Thyroid gland (tissue), 4 donors: Measurements from ENCODE around the gene SARDH. TPM values are rescaled to one million over a fixed set of nuclear protein-coding genes. Genes with fewer than 3 reads are reported as not detected.

ENCODE experiments used
- DNase-seq, 2 donors: peaks; one replicate each; pipeline ENCODE4 v3.0.0-alpha.2; 2019
- H3K27ac ChIP-seq, 3 donors: fragments of 200-600 bp; sonication (generic); 1 replicate in 2 of 3; 2 replicates in 1 of 3; pipeline ENCODE4 v1.5.1; 2016 to 2019; ENCODE audit warnings: mild to moderate bottlenecking in 1 of 3, moderate library complexity in 1 of 3
- H3K27me3 ChIP-seq: fragments of 200-600 bp; sonication (generic); one replicate; pipeline ENCODE4 v1.5.1; 2019
- H3K36me3 ChIP-seq, 2 donors: fragments of 200-600 bp; sonication (generic); one replicate each; pipeline ENCODE4 v1.5.1; 2016 to 2019
- H3K4me1 ChIP-seq, 2 donors: fragments of 200-600 bp; sonication (generic); one replicate each; pipeline ENCODE4 v1.5.1; 2017 to 2019
- H3K4me3 ChIP-seq, 3 donors: fragments of 200-600 bp; sonication (generic); replicated peaks in 1 of 3; 1 replicate in 2 of 3; 2 replicates in 1 of 3; pipeline ENCODE4 v1.5.1; 2016; ENCODE audit warnings: mild to moderate bottlenecking in 1 of 3
- H3K9me3 ChIP-seq: fragments of 200-600 bp; sonication (generic); one replicate; pipeline ENCODE4 v1.5.1; 2017
- POLR2A ChIP-seq, 2 donors: fragments of 450-650 bp; IDR thresholded peaks; one replicate each; pipeline ENCODE4 v1.6.1; 2017; ENCODE audit warnings: antibody characterized with exemption in 2 of 2, mild to moderate bottlenecking in 2 of 2, moderate library complexity in 1 of 2
- WGBS, 2 donors: methylation state at CpG; one replicate each; pipeline ENCODE4 v1.1.5; 2017; 5-methylcytosine and 5-hydroxymethylcytosine counted together
- intact Hi-C: fragments of 100-400 bp; cut with DNase I; formaldehyde crosslinking; loops from one replicate; pipeline ENCODE4 v1.15.1; 2023
- total RNA-seq, 4 donors: library from RNA; depleted of rRNA; stranded (reverse); fragments of >200 nt; gene quantifications; one replicate each; pipeline ENCODE4 v1.2.3, GENCODE V29; 2016
- TF ChIP-seq, protein P1 (sequence below), 6 experiments: fragments of 200-600 bp in 3 of 6; fragments of 450-650 bp in 3 of 6; sonication (generic) in 3 of 6; IDR thresholded peaks; one replicate each; pipeline ENCODE4 v1.5.1; 2016 to 2019; ENCODE audit warnings: antibody characterized with exemption in 6 of 6, mild to moderate bottlenecking in 2 of 6, inconsistent platforms in 1 of 6, moderate library complexity in 1 of 6

Gene SARDH
- total RNA-seq, 4 donors from 2014 or later, result 2.2 to 6.2 (median 3.3) TPM; not detected in 1

DNA sequence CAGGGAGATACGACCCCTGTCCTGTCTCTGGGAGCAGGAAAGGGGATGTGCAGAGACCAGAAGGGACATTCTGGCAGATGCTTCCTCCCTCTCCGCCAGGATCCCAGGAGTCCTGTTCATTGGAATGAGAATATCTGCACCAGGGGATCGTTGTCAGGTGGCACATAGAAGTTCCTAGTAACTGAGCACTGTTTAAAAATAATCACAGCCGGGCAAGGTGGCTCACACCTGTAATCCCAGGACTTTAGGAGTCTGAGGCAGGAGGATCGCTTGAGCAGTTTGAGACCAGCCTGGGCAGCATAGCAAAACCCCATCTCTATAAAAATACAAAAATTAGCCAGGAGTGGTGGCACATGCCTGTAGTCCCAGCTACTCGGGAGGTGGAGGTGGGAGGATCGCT, 12.3 kb downstream of the SARDH start:
- H3K4me3 ChIP-seq, result no peak overlapping the region
- no peaks in the 10 kb centered on the region for H3K9me3 ChIP-seq
- TF ChIP-seq, protein P1, sequence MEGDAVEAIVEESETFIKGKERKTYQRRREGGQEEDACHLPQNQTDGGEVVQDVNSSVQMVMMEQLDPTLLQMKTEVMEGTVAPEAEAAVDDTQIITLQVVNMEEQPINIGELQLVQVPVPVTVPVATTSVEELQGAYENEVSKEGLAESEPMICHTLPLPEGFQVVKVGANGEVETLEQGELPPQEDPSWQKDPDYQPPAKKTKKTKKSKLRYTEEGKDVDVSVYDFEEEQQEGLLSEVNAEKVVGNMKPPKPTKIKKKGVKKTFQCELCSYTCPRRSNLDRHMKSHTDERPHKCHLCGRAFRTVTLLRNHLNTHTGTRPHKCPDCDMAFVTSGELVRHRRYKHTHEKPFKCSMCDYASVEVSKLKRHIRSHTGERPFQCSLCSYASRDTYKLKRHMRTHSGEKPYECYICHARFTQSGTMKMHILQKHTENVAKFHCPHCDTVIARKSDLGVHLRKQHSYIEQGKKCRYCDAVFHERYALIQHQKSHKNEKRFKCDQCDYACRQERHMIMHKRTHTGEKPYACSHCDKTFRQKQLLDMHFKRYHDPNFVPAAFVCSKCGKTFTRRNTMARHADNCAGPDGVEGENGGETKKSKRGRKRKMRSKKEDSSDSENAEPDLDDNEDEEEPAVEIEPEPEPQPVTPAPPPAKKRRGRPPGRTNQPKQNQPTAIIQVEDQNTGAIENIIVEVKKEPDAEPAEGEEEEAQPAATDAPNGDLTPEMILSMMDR (IDR thresholded peaks at IDR 0.05), result no peak
- TF ChIP-seq POLR2A (IDR thresholded peaks at IDR 0.05), result no peak
- intact Hi-C loops, result loop anchor here (10.0 kb wide), 1 partner anchor 141 kb away; no protein-coding TSS in a partner anchor
- H3K4me1 ChIP-seq, result no peaks in the 10 kb centered on the region
- no peak overlapping the region for H3K27ac ChIP-seq
- DNase-seq, result no peak
- H3K27me3 ChIP-seq, result no peaks in the 10 kb centered on the region
- 79 to 88% methylated on average over 7 of the region's 7 CpGs for WGBS, 2 donors
- H3K36me3 ChIP-seq, result no peaks in the 10 kb centered on the region

DNA sequence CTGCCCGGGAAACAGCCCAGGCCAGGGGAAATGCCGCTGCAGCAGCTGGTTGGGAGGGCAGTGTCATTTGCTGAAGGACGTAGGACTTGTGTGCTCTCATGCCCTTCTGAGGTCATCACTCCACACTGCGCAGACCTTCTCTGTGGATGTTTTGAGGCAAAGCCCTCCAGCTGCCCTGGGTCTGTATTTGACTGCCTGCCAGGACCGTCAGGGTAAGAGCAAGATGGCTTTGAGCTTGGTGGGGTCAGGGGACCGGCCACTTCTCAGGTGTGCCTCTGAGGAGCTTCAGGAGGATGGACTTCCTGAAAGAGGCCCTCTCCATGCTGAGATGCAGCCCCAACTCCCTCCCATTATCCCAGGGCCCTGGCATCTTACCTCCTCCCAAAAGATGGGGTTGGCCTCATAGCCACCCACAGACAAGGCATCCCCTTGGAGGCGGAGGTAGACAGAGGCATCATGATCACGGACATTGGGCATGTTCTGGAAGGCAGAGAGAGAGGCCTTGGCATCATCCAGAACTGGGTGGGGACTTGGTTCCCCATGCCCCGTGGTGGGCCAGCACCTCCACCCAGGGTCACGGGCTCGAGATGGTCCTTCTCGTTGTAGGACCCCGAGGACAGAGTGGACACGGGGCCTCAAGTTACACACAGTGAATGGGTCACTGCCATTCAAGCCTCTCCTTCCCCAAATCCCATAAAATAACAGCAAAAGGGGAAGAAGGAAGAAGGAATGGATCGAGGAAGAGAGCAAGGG, 19.4 kb downstream of the SARDH start:
- intact Hi-C loops, result no loop called here
- no peak for DNase-seq
- Histone ChIP-seq H3K27ac (no peak overlapping the region), H3K4me1 (peaks cover under 1 to 21% of the 10 kb centered on the region in 2 donors), H3K27me3 (no peaks in the 10 kb centered on the region), H3K36me3 (no peaks in the 10 kb centered on the region), H3K9me3 (no peaks in the 10 kb centered on the region), H3K4me3 (no peak overlapping the region)
- no peak for TF ChIP-seq POLR2A (IDR thresholded peaks at IDR 0.05)
- TF ChIP-seq, protein P1 (IDR thresholded peaks at IDR 0.05), result no peak
- 86 to 88% methylated on average over 12 to 14 of the region's 15 CpGs for WGBS, 2 donors

DNA sequence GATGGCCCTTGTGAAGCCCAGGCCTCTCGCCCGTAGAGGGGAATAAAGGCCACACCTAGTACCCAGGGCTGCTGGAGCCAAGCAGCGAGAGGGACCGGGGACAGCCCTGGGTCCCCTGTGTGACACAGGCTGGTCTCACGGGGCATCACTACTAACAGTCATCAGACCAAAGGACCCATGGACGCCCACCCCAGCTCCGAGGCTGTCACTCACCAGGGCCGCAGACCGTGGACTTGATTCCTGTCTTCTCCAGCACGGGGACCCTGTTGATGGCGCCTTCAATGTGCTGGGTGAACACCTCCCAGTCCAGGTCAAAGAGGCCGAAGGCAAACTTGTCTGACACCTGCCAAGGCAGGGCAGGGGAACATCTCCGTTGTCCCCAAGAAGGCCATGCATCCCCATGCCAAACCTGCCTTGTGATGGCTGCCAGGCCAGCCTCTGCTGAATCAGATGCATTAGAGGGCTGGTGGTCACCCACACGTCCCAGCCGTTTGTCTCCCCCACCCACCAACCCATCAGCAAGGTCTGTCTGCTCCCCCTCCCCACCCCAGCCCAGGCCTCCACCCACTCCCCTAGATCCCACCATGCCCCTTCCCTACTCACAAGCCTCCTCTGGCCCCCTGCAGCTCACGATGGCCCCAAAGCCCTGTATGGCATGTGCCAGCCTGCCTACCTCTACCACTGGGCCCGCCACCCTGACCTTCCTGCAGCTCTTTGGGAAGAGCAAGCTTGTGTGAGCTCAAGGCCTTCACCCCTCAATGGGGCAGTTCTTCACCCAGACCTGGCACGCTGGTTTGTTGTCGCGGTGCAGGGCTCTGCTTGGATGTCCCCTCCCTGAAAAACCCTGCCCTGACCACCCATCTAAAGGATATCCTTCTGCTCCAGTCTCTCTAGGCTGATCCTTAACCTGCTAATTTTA, 20.8 kb downstream of the SARDH start:
- H3K27ac ChIP-seq, result no peak overlapping the region
- intact Hi-C loops, result no loop called here
- TF ChIP-seq, protein P1 (IDR thresholded peaks at IDR 0.05), result no peak
- no peak for TF ChIP-seq POLR2A (IDR thresholded peaks at IDR 0.05)
- H3K4me3 ChIP-seq, result no peak overlapping the region
- H3K36me3 ChIP-seq, result no peaks in the 10 kb centered on the region
- 91 to 96% methylated on average over 10 to 19 of the region's 20 CpGs for WGBS, 2 donors
- H3K27me3 ChIP-seq, result no peaks in the 10 kb centered on the region
- no peaks in the 10 kb centered on the region for H3K9me3 ChIP-seq
- no peak for DNase-seq
- H3K4me1 ChIP-seq, result peaks cover 5 to 27% of the 10 kb centered on the region in 2 donors

DNA sequence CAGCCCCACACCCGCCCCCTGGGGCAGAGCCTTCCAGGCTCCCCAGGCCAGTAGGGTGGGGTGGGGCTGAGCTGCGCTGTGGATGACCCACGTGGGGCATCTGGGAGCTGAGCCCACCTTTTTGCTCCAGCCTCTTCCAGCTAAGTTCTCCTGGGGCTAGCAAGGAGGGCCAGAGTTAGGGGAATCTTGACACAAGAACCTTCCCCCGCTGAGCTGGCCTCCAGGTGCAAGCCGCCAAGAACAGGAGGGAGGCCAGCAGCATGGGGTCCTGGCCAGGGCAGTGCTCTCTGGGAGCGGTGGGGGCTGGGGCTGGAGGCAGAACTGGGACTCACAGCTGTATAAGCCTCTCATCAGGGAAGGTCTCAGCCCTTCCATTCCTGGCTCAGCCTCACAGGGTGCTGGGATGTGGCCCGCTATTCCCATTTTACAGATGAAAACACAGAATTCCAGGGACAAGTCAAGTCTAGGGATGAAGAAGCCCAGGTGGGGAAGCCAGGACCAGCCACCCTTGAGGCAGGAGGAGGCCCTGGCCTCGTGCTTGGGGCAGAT, 21.5 kb downstream of the SARDH start:
- intact Hi-C loops, result no loop called here
- no peak for DNase-seq
- H3K4me3 ChIP-seq, result no peak overlapping the region
- TF ChIP-seq, protein P1 (IDR thresholded peaks at IDR 0.05), result no peak
- TF ChIP-seq POLR2A (IDR thresholded peaks at IDR 0.05), result no peak
- 67 to 88% methylated on average over 2 to 6 of the region's 8 CpGs for WGBS, 2 donors
- no peak overlapping the region for H3K27ac ChIP-seq
- H3K4me1 ChIP-seq, result peaks cover 5 to 29% of the 10 kb centered on the region in 2 donors
- H3K36me3 ChIP-seq, result no peaks in the 10 kb centered on the region
- no peaks in the 10 kb centered on the region for H3K9me3 ChIP-seq
- no peaks in the 10 kb centered on the region for H3K27me3 ChIP-seq
